NCI-H748 (cell line): ENCODE results near the gene PNISR.

Experiments
- DNase-seq: peaks from one replicate; lab custom pipeline; 2025; ENCODE audit not compliant: unreplicated experiment; lab: John Stamatoyannopoulos, UW

Gene PNISR

GRCh38 chr6:99409672-99410071, 15.4 kb downstream of the PNISR start:
- DNase-seq, result no peak

- no peak for DNase-seq
Measured at GRCh38 chr6:99407076-99407475, 18.0 kb downstream of the PNISR start.

GRCh38 chr6:99402448-99402847, 22.7 kb downstream of the PNISR start:
- no peak for DNase-seq

DNA sequence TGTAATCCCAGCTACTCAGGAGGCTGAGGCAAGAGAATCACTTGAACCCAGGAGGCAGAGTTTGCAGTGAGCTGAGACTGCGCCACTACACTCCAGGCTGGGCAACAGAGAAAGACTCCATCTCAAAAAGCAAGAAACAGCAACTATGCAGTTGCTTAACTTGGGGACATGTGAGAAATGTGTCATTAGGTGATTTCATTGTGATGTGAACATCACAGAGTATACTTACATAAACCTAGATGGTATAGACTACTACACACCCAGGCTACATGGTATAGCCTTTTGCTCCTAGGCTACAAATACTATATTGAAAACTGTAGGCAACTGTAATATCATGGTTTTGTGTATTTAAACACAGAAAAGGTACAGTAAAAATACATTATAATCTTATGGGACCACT, 27.8 kb downstream of the PNISR start:
- DNase-seq, result no peak

DNA sequence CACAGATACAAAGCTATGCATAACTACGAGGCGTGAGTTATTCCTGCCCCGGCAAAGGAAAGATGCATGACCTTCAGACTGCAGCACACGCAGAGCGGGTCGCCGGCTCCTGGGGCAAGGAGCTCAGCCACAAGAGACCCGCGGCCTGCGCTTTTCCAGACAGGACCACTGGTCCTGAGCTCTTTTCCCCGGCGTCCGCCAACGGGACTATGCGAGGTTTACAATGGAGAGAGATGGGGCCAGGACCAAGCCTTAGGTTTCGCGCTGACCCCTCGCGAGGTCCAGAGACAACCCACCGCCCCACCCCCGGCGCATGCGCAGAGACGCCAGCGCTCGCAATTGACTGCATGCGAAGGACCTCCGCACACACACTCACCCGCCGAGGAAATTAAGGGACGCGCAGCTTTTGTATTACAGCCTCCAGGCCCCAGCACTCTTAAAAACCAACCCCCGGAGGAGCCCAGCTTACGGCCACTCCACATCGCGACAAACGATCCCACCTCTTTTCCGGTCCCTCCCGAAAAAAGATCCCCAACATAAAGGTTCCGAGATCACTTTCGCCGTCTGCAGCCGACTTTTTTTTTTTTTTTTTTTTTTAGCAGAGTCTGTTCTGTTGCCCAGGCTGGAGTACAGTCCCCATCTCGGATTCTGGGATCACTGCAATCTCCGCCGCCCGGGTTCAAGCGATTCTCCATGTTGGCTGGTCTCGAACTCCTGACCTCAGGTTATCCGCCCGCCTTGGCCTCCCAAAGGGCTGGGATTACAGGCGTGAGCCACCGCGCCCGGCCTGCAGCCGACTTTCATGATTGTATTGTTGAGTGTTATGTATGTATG, 31.2 kb downstream of the PNISR start, which contains the start of gene COQ3:
Gene COQ3, minus strand, starts transcription at position 498 of the 834 bp plus-strand sequence. Its CDS starts 16 bp downstream, at position 482.
- DNase-seq, result peak; percentile 89

- peak; percentile 36 for DNase-seq
Measured at GRCh38 chr6:99393366-99393697, 31.8 kb downstream of the PNISR start.

DNA sequence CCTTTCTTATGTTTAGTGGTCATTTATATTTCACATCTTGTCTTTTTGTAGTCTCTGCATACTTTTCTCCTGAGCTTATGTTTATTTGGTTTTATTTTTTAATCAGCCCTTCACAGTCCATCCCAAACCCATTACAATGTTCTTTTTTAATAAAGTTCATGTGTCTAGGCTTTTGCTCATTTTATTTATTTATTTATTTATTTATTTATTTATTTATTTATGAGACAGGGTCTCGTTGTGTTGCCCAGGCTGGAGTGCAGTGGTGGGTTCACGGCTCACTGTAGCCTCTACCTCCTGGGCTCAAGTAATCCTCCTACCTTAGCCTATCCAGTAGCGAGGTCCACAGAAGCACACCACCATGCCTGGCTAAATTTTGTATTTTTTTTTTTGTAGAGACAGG, 34.2 kb downstream of the PNISR start:
- DNase-seq, result no peak

GRCh38 chr6:99384507-99384906, 40.6 kb downstream of the PNISR start:
- no peak for DNase-seq

GRCh38 chr6:99378636-99379035, 46.5 kb downstream of the PNISR start:
- no peak for DNase-seq

- DNase-seq, result no peak
Measured at GRCh38 chr6:99369533-99369932, 55.6 kb downstream of the PNISR start.

DNA sequence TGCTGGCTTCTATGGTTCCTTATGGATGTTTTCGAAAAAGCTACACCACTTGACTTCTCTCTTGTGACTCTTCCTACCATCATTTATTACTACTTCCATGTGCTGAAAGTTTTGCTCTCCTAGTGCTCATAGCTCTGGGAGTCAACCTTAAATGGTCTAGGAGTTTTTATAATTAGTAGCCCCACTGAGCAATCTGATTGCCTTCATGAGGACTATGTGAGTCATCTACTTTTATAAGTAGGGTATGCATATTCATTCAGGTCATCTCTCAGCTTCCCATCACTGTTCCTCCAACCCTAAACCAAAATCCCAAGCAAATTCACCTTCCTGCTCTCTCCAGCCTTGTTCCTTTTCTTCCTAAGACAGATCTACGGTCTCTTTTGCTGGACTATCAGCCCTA, 58.3 kb downstream of the PNISR start:
- DNase-seq, result no peak

- no peak for DNase-seq
Measured at GRCh38 chr6:99364026-99364425, 61.1 kb downstream of the PNISR start.

- no peak for DNase-seq
Measured at GRCh38 chr6:99362678-99363268, 62.3 kb downstream of the PNISR start.

DNA sequence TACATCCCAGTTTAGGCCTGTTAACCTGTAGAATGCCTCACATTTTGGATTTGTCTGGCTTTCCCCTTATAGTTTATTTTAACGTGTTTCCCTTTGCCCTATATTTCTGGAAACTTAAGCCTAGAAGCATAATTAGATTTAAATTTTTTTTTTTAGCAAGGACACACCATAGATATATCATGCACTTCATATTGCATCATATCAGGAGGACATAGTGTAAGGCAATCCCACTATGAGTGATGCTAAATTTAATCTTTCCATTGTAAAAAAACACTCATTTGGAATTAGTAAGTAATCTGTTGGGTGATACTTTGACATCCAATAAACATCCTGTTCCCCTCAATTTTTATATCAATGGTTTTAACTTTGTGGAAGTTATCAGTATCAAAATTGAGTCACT, 65.3 kb downstream of the PNISR start:
- DNase-seq, result no peak

GRCh38 chr6:99356641-99357040, 68.5 kb downstream of the PNISR start:
- DNase-seq, result no peak

DNA sequence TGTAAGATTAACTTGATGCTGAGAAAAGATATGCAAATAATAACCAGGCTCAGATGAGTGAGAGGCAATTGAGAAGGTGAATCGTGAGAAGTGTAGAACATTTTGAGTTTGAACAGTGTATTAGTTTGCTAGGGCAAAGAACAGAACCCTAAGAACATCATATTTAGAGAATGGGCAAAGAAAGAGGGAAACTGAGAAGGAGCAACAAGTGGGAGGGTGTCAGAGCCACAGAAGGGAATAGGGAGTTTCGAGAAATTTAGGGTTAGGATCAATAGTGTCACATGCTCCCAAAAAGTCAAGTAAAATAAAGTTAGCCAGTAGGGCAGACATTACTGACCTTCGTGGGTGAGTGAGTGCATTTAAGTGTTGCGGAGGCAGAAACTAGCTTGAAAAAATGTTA, 70.1 kb downstream of the PNISR start:
- DNase-seq, result no peak

DNA sequence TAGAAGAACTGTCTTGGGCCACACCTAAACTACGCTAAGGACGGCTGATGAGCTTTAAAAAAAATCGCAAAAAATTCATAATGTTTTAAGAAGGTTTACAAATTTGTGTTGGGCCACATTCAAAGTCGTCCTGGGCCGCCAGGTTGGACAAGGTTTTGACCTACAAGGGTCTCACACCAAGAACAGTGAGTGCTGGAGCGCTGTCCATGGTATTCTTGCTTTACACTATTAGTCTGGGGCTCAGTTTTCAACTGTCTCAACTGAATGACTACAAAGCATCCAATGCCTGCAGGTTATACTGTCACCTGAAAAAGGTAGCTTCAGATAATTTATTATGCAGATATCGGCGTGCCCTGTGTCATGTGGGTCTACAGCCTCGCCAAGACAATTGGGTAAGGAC, 72.0 kb downstream of the PNISR start:
- DNase-seq, result no peak

GRCh38 chr6:99350573-99350972, 74.5 kb downstream of the PNISR start:
- DNase-seq, result peak; percentile 59

- DNase-seq, result peak; percentile 89
Measured at GRCh38 chr6:99349171-99350141, 75.7 kb downstream of the PNISR start, which contains the start of gene FAXC. Gene FAXC, minus strand, starts transcription at chr6:99349674. Its CDS starts 302 bp downstream, at chr6:99349372.

- peak; percentile 27 for DNase-seq
Measured at GRCh38 chr6:99348288-99349170, 76.6 kb downstream of the PNISR start.
